Vagina (tissue), 2 donors: Measurements from ENCODE around the gene BEST1.

ENCODE experiments used
- POLR2A ChIP-seq, 2 donors: fragments of 450-650 bp; IDR thresholded peaks; one replicate each; pipeline ENCODE4 v1.6.1; 2017; ENCODE audit warnings: antibody characterized with exemption in 2 of 2, mild to moderate bottlenecking in 2 of 2, moderate library complexity in 2 of 2
- POLR2AphosphoS5 ChIP-seq, 2 donors: sonication (generic); formaldehyde crosslinking; IDR thresholded peaks; one replicate each; pipeline ENCODE4 v1.9.0; 2017; ENCODE audit warnings: antibody characterized with exemption in 2 of 2, mild to moderate bottlenecking in 2 of 2, low read depth in 1 of 2; ENCODE audit not compliant: insufficient read depth in 1 of 2
- TF ChIP-seq, protein P1 (sequence below), 3 experiments: fragments of 450-650 bp in 2 of 3; fragments of 200-600 bp in 1 of 3; sonication (generic) in 1 of 3; IDR thresholded peaks; one replicate each; pipeline ENCODE4 v1.5.1; 2017 to 2019; ENCODE audit warnings: antibody characterized with exemption in 3 of 3, mild to moderate bottlenecking in 2 of 3, moderate library complexity in 2 of 3

DNA sequence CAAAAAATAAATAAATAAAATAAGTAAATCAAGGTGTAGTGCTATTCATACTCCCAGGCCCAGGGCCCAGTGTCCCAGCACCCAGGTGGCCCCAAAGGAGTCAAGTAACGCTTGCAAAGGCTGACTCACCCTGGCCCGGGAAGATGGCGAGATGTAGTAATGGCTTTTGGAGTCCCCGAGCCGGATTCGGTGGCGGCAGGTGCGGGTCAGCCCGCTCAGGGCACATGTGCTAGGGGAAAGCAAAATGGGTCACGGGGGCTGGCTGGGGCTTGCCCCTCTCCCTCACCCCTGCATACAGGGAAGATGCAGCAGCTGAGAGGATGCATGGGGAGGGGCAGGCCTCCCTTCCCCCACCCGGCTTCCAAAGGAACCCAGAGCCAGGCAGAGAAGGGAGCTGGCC, 47.8 kb upstream of the BEST1 start:
- TF ChIP-seq, protein P1, sequence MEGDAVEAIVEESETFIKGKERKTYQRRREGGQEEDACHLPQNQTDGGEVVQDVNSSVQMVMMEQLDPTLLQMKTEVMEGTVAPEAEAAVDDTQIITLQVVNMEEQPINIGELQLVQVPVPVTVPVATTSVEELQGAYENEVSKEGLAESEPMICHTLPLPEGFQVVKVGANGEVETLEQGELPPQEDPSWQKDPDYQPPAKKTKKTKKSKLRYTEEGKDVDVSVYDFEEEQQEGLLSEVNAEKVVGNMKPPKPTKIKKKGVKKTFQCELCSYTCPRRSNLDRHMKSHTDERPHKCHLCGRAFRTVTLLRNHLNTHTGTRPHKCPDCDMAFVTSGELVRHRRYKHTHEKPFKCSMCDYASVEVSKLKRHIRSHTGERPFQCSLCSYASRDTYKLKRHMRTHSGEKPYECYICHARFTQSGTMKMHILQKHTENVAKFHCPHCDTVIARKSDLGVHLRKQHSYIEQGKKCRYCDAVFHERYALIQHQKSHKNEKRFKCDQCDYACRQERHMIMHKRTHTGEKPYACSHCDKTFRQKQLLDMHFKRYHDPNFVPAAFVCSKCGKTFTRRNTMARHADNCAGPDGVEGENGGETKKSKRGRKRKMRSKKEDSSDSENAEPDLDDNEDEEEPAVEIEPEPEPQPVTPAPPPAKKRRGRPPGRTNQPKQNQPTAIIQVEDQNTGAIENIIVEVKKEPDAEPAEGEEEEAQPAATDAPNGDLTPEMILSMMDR (IDR thresholded peaks at IDR 0.05), result no peak
- TF ChIP-seq POLR2A (IDR thresholded peaks at IDR 0.05) (no peak), POLR2AphosphoS5 (IDR thresholded peaks at IDR 0.05; ENCODE audit: insufficient read depth in 1 of 2, low read depth in 1 of 2) (no peak)
